Keratinocyte (primary cell): ENCODE measurements around the gene RPTN. TPM values are rescaled to one million over a fixed set of nuclear protein-coding genes. Genes with fewer than 3 reads are reported as not detected.
A peak's percentile ranks its signal among the peaks of the same experiment; 100 is the strongest.

Experiments
- DNase-seq: peaks from one replicate; pipeline ENCODE4 v3.0.0-alpha.2; 2011; ENCODE audit warnings: low read depth, missing footprints, low spot score
- FAIRE-seq: peaks from 2 replicates; lab custom pipeline; 2011; peaks lifted over from hg19 to GRCh38; lab: Jason Lieb, UNC
- H2AFZ ChIP-seq: 2 replicates; pipeline ENCODE4 v1.6.0; 2012; ENCODE audit warnings: low read length, control low read depth, inconsistent platforms; ENCODE audit not compliant: control insufficient read depth
- H3K27ac ChIP-seq: 2 replicates; pipeline ENCODE4 v1.5.1; 2011; ENCODE audit warnings: low read length; ENCODE audit not compliant: control insufficient read depth, insufficient read depth
- H3K27me3 ChIP-seq: 3 replicates; pipeline ENCODE4 v1.6.0; 2011; ENCODE audit warnings: low read length; ENCODE audit not compliant: control insufficient read depth, insufficient read depth; ENCODE audit errors: extremely low read depth
- H3K36me3 ChIP-seq, 2 experiments: 2 replicates in 1 of 2; 3 replicates in 1 of 2; pipeline ENCODE4 v1.5.1; 2011; ENCODE audit warnings: low read length in 2 of 2, mild to moderate bottlenecking in 1 of 2; ENCODE audit not compliant: control insufficient read depth in 2 of 2, insufficient read depth in 2 of 2; ENCODE audit errors: extremely low read depth in 1 of 2
- H3K4me1 ChIP-seq: 3 replicates; pipeline ENCODE4 v1.5.1; 2011; ENCODE audit warnings: low read length; ENCODE audit not compliant: control insufficient read depth, insufficient read depth; ENCODE audit errors: extremely low read depth
- H3K4me2 ChIP-seq: 3 replicates; pipeline ENCODE4 v1.6.0; 2011; ENCODE audit warnings: low read depth, low read length; ENCODE audit not compliant: control insufficient read depth, insufficient read depth; ENCODE audit errors: extremely low read depth
- H3K4me3 ChIP-seq, 3 experiments: fragments of 200-600 bp in 1 of 3; sonication (generic) in 1 of 3; 2 replicates in 2 of 3; 3 replicates in 1 of 3; pipeline ENCODE4 v1.5.1; 2011 to 2016; ENCODE audit warnings: low read length in 3 of 3, mild to moderate bottlenecking in 3 of 3, control low read depth in 2 of 3, inconsistent platforms in 1 of 3, low read depth in 1 of 3, mixed read lengths in 1 of 3, mixed run types in 1 of 3, moderate library complexity in 1 of 3; ENCODE audit not compliant: control insufficient read depth in 2 of 3, insufficient read depth in 2 of 3; ENCODE audit errors: extremely low read depth in 1 of 3
- H3K79me2 ChIP-seq: 2 replicates; pipeline ENCODE4 v1.6.0; 2012; ENCODE audit warnings: low read length; ENCODE audit not compliant: control insufficient read depth, insufficient read depth
- H3K9ac ChIP-seq: 3 replicates; pipeline ENCODE4 v1.6.0; 2011; ENCODE audit warnings: low read length; ENCODE audit not compliant: control insufficient read depth, insufficient read depth; ENCODE audit errors: extremely low read depth
- H3K9me1 ChIP-seq: 3 replicates; pipeline ENCODE4 v1.6.0; 2011; ENCODE audit warnings: low read length; ENCODE audit not compliant: control insufficient read depth, insufficient read depth; ENCODE audit errors: extremely low read depth
- H3K9me3 ChIP-seq: 2 replicates; pipeline ENCODE4 v1.5.1; 2012; ENCODE audit warnings: low read depth, low read length; ENCODE audit not compliant: control insufficient read depth
- H4K20me1 ChIP-seq: 3 replicates; pipeline ENCODE4 v1.6.0; 2011; ENCODE audit warnings: low read length; ENCODE audit not compliant: control insufficient read depth, insufficient read depth; ENCODE audit errors: extremely low read depth
- CTCF ChIP-seq, 3 experiments: IDR thresholded peaks in 1 of 3; conservative IDR thresholded peaks in 1 of 3; optimal IDR thresholded peaks in 1 of 3; 2 replicates in 2 of 3; 3 replicates in 1 of 3; pipeline versions ENCODE3 to v1.5.1; 2011; ENCODE audit warnings: low read length in 3 of 3, mild to moderate bottlenecking in 3 of 3, moderate library complexity in 2 of 3, control low read depth in 1 of 3, inconsistent platforms in 1 of 3; ENCODE audit not compliant: insufficient read depth in 2 of 3; ENCODE audit errors: extremely low read depth in 1 of 3
- EZH2 ChIP-seq: IDR thresholded peaks from one replicate; pipeline ENCODE4 v1.6.1; 2012; ENCODE audit warnings: inconsistent platforms, mild to moderate bottlenecking, low read length, moderate library complexity
- dilution Hi-C: fragments of 300-500 bp; cut with MboI; formaldehyde crosslinking; loops from one replicate; pipeline ENCODE4 v1.7.0; 2020; ENCODE audit warnings: low sequenced_read_pairs; ENCODE audit not compliant: extremely low pct_ligation_motif_present
- polyA plus RNA-seq, 5 experiments: library from polyadenylated mRNA; depleted of rRNA in 3 of 5; stranded (reverse) in 3 of 5; stranded (forward) in 1 of 5; unstranded in 1 of 5; fragments of >200 nt; gene quantifications; 1 replicate in 1 of 5; 2 replicates in 3 of 5; 3 replicates in 1 of 5; pipeline versions ENCODE4 v1.2.1 to v1.2.3, GENCODE V29; 2011 to 2012; ENCODE audit warnings: missing spikeins in 2 of 5, low read depth in 1 of 5, low replicate concordance in 1 of 5

Gene RPTN
- polyA plus RNA-seq, 1 donor (not counting 4 experiments of a cell fraction or from before 2014, with no cell fraction given): 0.64 TPM

- no peak for DNase-seq
- no peaks in the 10 kb centered on the region for H3K27me3 ChIP-seq
- H3K4me3 ChIP-seq: no peak overlapping the region
- dilution Hi-C loops: no loop called here
- H3K4me1 ChIP-seq: peaks cover 39% of the 10 kb centered on the region
- FAIRE-seq: peak; percentile 81
- H3K4me2 ChIP-seq: peak overlapping the region; percentile 14
- H3K9me1 ChIP-seq: no peaks in the 10 kb centered on the region
- peak overlapping the region; percentile 42 for H3K27ac ChIP-seq
- no peaks in the 10 kb centered on the region for H3K79me2 ChIP-seq
- no peaks in the 10 kb centered on the region for H3K36me3 ChIP-seq
- TF ChIP-seq EZH2: no peak
- peak in 1 of 3 experiments; percentile 8 for TF ChIP-seq CTCF (optimal IDR thresholded peaks at IDR 0.05 in 1 of 3, IDR thresholded peaks at IDR 0.05 in 1 of 3, conservative IDR thresholded peaks at IDR 0.05 in 1 of 3; ENCODE audit: extremely low read depth in 1 of 3, insufficient read depth in 2 of 3, low read length in 3 of 3)
- no peaks in the 10 kb centered on the region for H3K9me3 ChIP-seq
- H4K20me1 ChIP-seq: no peaks in the 10 kb centered on the region
- no peak overlapping the region for H3K9ac ChIP-seq
- H2AFZ ChIP-seq: no peak overlapping the region
Observed at GRCh38 chr1:152162792-152163463, 3.9 kb upstream of the RPTN start.

DNA sequence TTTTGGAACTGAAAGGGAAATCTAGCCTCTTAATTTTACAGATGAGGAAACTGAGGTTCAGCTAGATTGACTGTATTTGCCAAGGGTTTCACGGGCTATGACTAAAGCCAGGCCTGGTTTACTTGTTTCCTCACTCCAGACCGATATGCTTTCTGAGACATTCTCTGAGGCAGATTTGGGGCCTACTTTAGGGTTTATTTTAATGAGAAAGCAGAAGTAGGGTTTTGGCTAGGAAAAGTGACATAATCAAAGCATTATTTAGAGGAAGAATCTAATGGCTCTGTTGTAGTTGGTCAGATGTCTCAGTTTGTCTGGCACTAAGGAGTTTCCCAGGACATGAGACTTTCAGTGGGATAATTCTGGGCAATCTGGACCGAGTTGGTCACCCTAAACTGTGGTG lies 1.5 kb upstream of the RPTN start:
- H3K79me2 ChIP-seq: no peaks in the 10 kb centered on the region
- H3K36me3 ChIP-seq: no peaks in the 10 kb centered on the region
- H3K4me3 ChIP-seq: no peak overlapping the region
- no peaks in the 10 kb centered on the region for H3K9me1 ChIP-seq
- FAIRE-seq (no peak), DNase-seq (no peak)
- H4K20me1 ChIP-seq: no peaks in the 10 kb centered on the region
- no peak overlapping the region for H3K9ac ChIP-seq
- H3K27me3 ChIP-seq: no peaks in the 10 kb centered on the region
- peaks cover 26% of the 10 kb centered on the region for H3K4me1 ChIP-seq
- dilution Hi-C loops: no loop called here
- H3K9me3 ChIP-seq: no peaks in the 10 kb centered on the region
- TF ChIP-seq EZH2: no peak
- TF ChIP-seq CTCF (optimal IDR thresholded peaks at IDR 0.05 in 1 of 3, IDR thresholded peaks at IDR 0.05 in 1 of 3, conservative IDR thresholded peaks at IDR 0.05 in 1 of 3; ENCODE audit: extremely low read depth in 1 of 3, insufficient read depth in 2 of 3, low read length in 3 of 3): no peak
- no peak overlapping the region for H2AFZ ChIP-seq
- H3K4me2 ChIP-seq: no peak overlapping the region
- H3K27ac ChIP-seq: no peak overlapping the region
